ENCODE data around the gene SCPEP1. TPM values are rescaled to one million over a fixed set of nuclear protein-coding genes. Genes with fewer than 3 reads are reported as not detected.
"Not testable (repeated sequence)": the region's sequence is repeated elsewhere in the genome, so short reads cannot be mapped to it uniquely, and the experiment has no call there.

The SCPEP1 gene
- total and polyA plus RNA-seq, 7 experiments from 2014 or later = 8.4 to 81.6 (median 28.9) TPM

GRCh38 chr17:56933868-56934267, 44.1 kb upstream of the SCPEP1 start:
- Histone ChIP-seq H3K27me3 (ENCODE audit: control insufficient read depth in 2 of 2, insufficient read depth in 2 of 2, low read length in 2 of 2) (no peaks in the 10 kb centered on the region), H3K36me3 (ENCODE audit: control insufficient read depth in 2 of 3, insufficient read depth in 3 of 3, low read length in 3 of 3) (peaks cover 11 to 35% (median 14%) of the 10 kb centered on the region in 3 experiments), H3K27ac (ENCODE audit: low read depth, low read length) (no peak overlapping the region), H3K4me3 (ENCODE audit: low read length) (no peak overlapping the region), H3K9me3 (ENCODE audit: control insufficient read depth in 2 of 3, low read length in 3 of 3) (no peaks in the 10 kb centered on the region), H3K4me1 (ENCODE audit: control insufficient read depth in 2 of 2, insufficient read depth in 2 of 2, low read length in 2 of 2) (no peaks in the 10 kb centered on the region)
- Mint-ChIP-seq H3K36me3 (peaks cover 10 to 40% (median 36%) of the 10 kb centered on the region in 5 donors), H3K9me3 (peaks cover 0 to 24% (median 2%) of the 10 kb centered on the region in 11 donors), H3K27ac (no peak overlapping the region), H3K27me3 (no peaks in the 10 kb centered on the region), H3K4me1 (peaks cover 0 to 23% (median 0%) of the 10 kb centered on the region in 7 donors), H3K4me3 (no peak overlapping the region)
- ATAC-seq (no peak), DNase-seq (no peak)
- CTCF ChIA-PET = no interaction called here
- intact Hi-C loops (cut with micrococcal nuclease) = no loop called here
- POLR2A ChIA-PET = no interaction called here

- Mint-ChIP-seq H3K36me3 (peaks cover 10 to 40% (median 37%) of the 10 kb centered on the region in 5 donors), H3K4me1 (peaks cover 0 to 26% (median 0%) of the 10 kb centered on the region in 7 donors), H3K27ac (peak overlapping the region in 1 of 9 donors; percentile 23), H3K4me3 (no peak overlapping the region), H3K27me3 (no peaks in the 10 kb centered on the region), H3K9me3 (peaks cover 0 to 20% (median 2%) of the 10 kb centered on the region in 11 donors)
- intact Hi-C loops (cut with micrococcal nuclease) = no loop called here
- ATAC-seq (peak; percentile 27), DNase-seq (no peak)
- H3K36me3 ChIP-seq (ENCODE audit: control insufficient read depth in 2 of 3, insufficient read depth in 3 of 3, low read length in 3 of 3) = peaks cover 11 to 39% (median 14%) of the 10 kb centered on the region in 3 experiments
- H3K27me3 ChIP-seq (ENCODE audit: control insufficient read depth in 2 of 2, insufficient read depth in 2 of 2, low read length in 2 of 2) = no peaks in the 10 kb centered on the region
- H3K4me3 ChIP-seq (ENCODE audit: low read length) = no peak overlapping the region
- H3K4me1 ChIP-seq (ENCODE audit: control insufficient read depth in 2 of 2, insufficient read depth in 2 of 2, low read length in 2 of 2) = no peaks in the 10 kb centered on the region
- CTCF ChIA-PET = no interaction called here
- H3K27ac ChIP-seq (ENCODE audit: low read depth, low read length) = no peak overlapping the region
- POLR2A ChIA-PET = no interaction called here
- H3K9me3 ChIP-seq (ENCODE audit: control insufficient read depth in 2 of 3, low read length in 3 of 3) = no peaks in the 10 kb centered on the region
These were observed 43.7 kb upstream of the SCPEP1 start for GRCh38 chr17:56934280-56934679.

- no peak for DNase-seq
- Histone ChIP-seq H3K36me3 (ENCODE audit: control insufficient read depth in 2 of 3, insufficient read depth in 3 of 3, low read length in 3 of 3) (peaks cover 11 to 50% (median 20%) of the 10 kb centered on the region in 3 experiments), H3K9me3 (ENCODE audit: control insufficient read depth in 2 of 3, low read length in 3 of 3) (no peaks in the 10 kb centered on the region), H3K27me3 (ENCODE audit: control insufficient read depth in 2 of 2, insufficient read depth in 2 of 2, low read length in 2 of 2) (no peaks in the 10 kb centered on the region), H3K4me1 (ENCODE audit: control insufficient read depth in 2 of 2, insufficient read depth in 2 of 2, low read length in 2 of 2) (no peaks in the 10 kb centered on the region), H3K4me3 (ENCODE audit: low read length) (no peak overlapping the region), H3K27ac (ENCODE audit: low read depth, low read length) (no peak overlapping the region)
- ChIA-PET POLR2A (no interaction called here), CTCF (no interaction called here)
- Mint-ChIP-seq H3K9me3 (peaks cover 0 to 8% (median 0%) of the 10 kb centered on the region in 11 donors), H3K4me1 (peaks cover 0 to 29% (median 0%) of the 10 kb centered on the region in 7 donors), H3K36me3 (peaks cover 10 to 44% (median 39%) of the 10 kb centered on the region in 5 donors), H3K27me3 (no peaks in the 10 kb centered on the region), H3K4me3 (no peak overlapping the region), H3K27ac (no peak overlapping the region)
- no peak for ATAC-seq
- intact Hi-C loops (cut with micrococcal nuclease) = loop anchor here in 1 of 2 donors (5.0 kb wide), 1 partner anchor 218 kb away; no protein-coding TSS in a partner anchor
These were observed 42.5 kb upstream of the SCPEP1 start for GRCh38 chr17:56935461-56935860.

GRCh38 chr17:56936697-56937322, 41.1 kb upstream of the SCPEP1 start:
- Histone ChIP-seq H3K36me3 (ENCODE audit: control insufficient read depth in 2 of 3, insufficient read depth in 3 of 3, low read length in 3 of 3) (peaks cover 11 to 61% (median 21%) of the 10 kb centered on the region in 3 experiments), H3K4me3 (ENCODE audit: low read length) (no peak overlapping the region), H3K27ac (ENCODE audit: low read depth, low read length) (no peak overlapping the region), H3K9me3 (ENCODE audit: control insufficient read depth in 2 of 3, low read length in 3 of 3) (no peaks in the 10 kb centered on the region), H3K4me1 (ENCODE audit: control insufficient read depth in 2 of 2, insufficient read depth in 2 of 2, low read length in 2 of 2) (no peaks in the 10 kb centered on the region), H3K27me3 (ENCODE audit: control insufficient read depth in 2 of 2, insufficient read depth in 2 of 2, low read length in 2 of 2) (no peaks in the 10 kb centered on the region)
- H3K27ac Mint-ChIP-seq = no peak overlapping the region
- H3K4me1 Mint-ChIP-seq = peaks cover 0 to 29% (median 0%) of the 10 kb centered on the region in 7 donors
- DNase-seq (no peak), ATAC-seq (no peak)
- no peaks in the 10 kb centered on the region for H3K27me3 Mint-ChIP-seq
- ChIA-PET CTCF (interaction anchor here (0.5 to 1.1 kb wide), 3 partner anchors 43 to 149 kb away, joined by 3 to 5 read pairs (median 4); no protein-coding TSS in a partner anchor), POLR2A (interaction anchor here (0.7 kb wide), 1 partner anchor 38 kb away, joined by 3 read pairs; no protein-coding TSS in a partner anchor)
- intact Hi-C loops (cut with micrococcal nuclease) = loop anchor here in 1 of 2 donors (5.0 kb wide), 1 partner anchor 220 kb away; no protein-coding TSS in a partner anchor
- H3K36me3 Mint-ChIP-seq = peaks cover 10 to 49% (median 38%) of the 10 kb centered on the region in 5 donors
- H3K4me3 Mint-ChIP-seq = no peak overlapping the region
- H3K9me3 Mint-ChIP-seq = peaks cover 0 to 2% (median 0%) of the 10 kb centered on the region in 11 donors

GRCh38 chr17:56937687-56938086, 40.2 kb upstream of the SCPEP1 start:
- peak overlapping the region in 1 of 10 donors; percentile 33 for H3K4me3 Mint-ChIP-seq
- H3K36me3 Mint-ChIP-seq = peaks cover 10 to 53% (median 37%) of the 10 kb centered on the region in 5 donors
- no peak overlapping the region for H3K27ac Mint-ChIP-seq
- Histone ChIP-seq H3K27ac (ENCODE audit: low read depth, low read length) (no peak overlapping the region), H3K27me3 (ENCODE audit: control insufficient read depth in 2 of 2, insufficient read depth in 2 of 2, low read length in 2 of 2) (no peaks in the 10 kb centered on the region), H3K9me3 (ENCODE audit: control insufficient read depth in 2 of 3, low read length in 3 of 3) (no peaks in the 10 kb centered on the region), H3K4me1 (ENCODE audit: control insufficient read depth in 2 of 2, insufficient read depth in 2 of 2, low read length in 2 of 2) (no peaks in the 10 kb centered on the region), H3K36me3 (ENCODE audit: control insufficient read depth in 2 of 3, insufficient read depth in 3 of 3, low read length in 3 of 3) (peaks cover 11 to 66% (median 21%) of the 10 kb centered on the region in 3 experiments), H3K4me3 (ENCODE audit: low read length) (no peak overlapping the region)
- H3K27me3 Mint-ChIP-seq = no peaks in the 10 kb centered on the region
- intact Hi-C loops (cut with micrococcal nuclease) = loop anchor here in 1 of 2 donors (5.0 kb wide), 1 partner anchor 220 kb away; no protein-coding TSS in a partner anchor
- DNase-seq (no peak), ATAC-seq (no peak)
- CTCF ChIA-PET = interaction anchor here (1.0 kb wide), 1 partner anchor 120 kb away, joined by 3 read pairs; no protein-coding TSS in a partner anchor
- POLR2A ChIA-PET = no interaction called here
- H3K4me1 Mint-ChIP-seq = peaks cover 0 to 29% (median 0%) of the 10 kb centered on the region in 7 donors
- H3K9me3 Mint-ChIP-seq = peaks cover 0 to 2% (median 0%) of the 10 kb centered on the region in 11 donors

- H3K27ac ChIP-seq (ENCODE audit: low read depth, low read length) = not testable (repeated sequence)
These were observed 39.7 kb upstream of the SCPEP1 start for GRCh38 chr17:56938206-56938605.

More at GRCh38 chr17:56938206-56938605, 39.7 kb upstream of the SCPEP1 start:
- H3K9me3 ChIP-seq (ENCODE audit: control insufficient read depth in 2 of 3, low read length in 3 of 3); ATAC-seq; H3K27me3 Mint-ChIP-seq; H3K9me3 Mint-ChIP-seq; H3K4me3 ChIP-seq (ENCODE audit: low read length); H3K4me1 ChIP-seq (ENCODE audit: control insufficient read depth in 2 of 2, insufficient read depth in 2 of 2, low read length in 2 of 2); H3K27me3 ChIP-seq (ENCODE audit: control insufficient read depth in 2 of 2, insufficient read depth in 2 of 2, low read length in 2 of 2); DNase-seq; H3K4me3 Mint-ChIP-seq; POLR2A ChIA-PET: not testable (repeated sequence)
- peaks cover 11 to 70% (median 21%) of the 10 kb centered on the region in 3 experiments for H3K36me3 ChIP-seq (ENCODE audit: control insufficient read depth in 2 of 3, insufficient read depth in 3 of 3, low read length in 3 of 3)
- Mint-ChIP-seq H3K36me3 (peaks cover 10 to 56% (median 37%) of the 10 kb centered on the region in 5 donors), H3K27ac (peak overlapping the region in 1 of 9 donors; percentile 19), H3K4me1 (peaks cover 0 to 29% (median 0%) of the 10 kb centered on the region in 7 donors)
- intact Hi-C loops (cut with micrococcal nuclease) = loop anchor here in 1 of 2 donors (5.0 kb wide), 1 partner anchor 221 kb away; no protein-coding TSS in a partner anchor
- CTCF ChIA-PET = interaction anchor here (1.0 kb wide), 1 partner anchor 120 kb away, joined by 3 read pairs; no protein-coding TSS in a partner anchor

All from naive thymus-derived CD4-positive, alpha-beta T cell (primary cell).